PC-3 (cell line): Measurements from ENCODE around the gene CPN2. TPM values are rescaled to one million over a fixed set of nuclear protein-coding genes. Genes with fewer than 3 reads are reported as not detected.

Experiments used
- ATAC-seq: fragments of 200-7000 bp; cut with Tn5 transposase; 2 replicates; pipeline ENCODE4 v1.9.1; 2020; ENCODE audit warnings: mild to moderate bottlenecking, moderate library complexity
- BruUV-seq: library from RNA; stranded (reverse); fragments of 400-500 nt; replicated peaks from 2 replicates; lab custom pipeline; 2021; lab: Mats Ljungman, UMichigan
- CTCF ChIA-PET: fragments of 300-600 bp; sonication (Branson Sonifier 250); formaldehyde crosslinking; loops from one replicate; lab custom pipeline; 2022; ENCODE audit warnings: antibody characterized with exemption; lab: Charles Lee
- POLR2A ChIA-PET: fragments of 300-600 bp; sonication (Branson Sonifier 250); formaldehyde crosslinking; loops from one replicate; lab custom pipeline; 2022; ENCODE audit warnings: antibody characterized with exemption; ENCODE audit not compliant: unreplicated experiment; lab: Charles Lee
- DNase-seq: peaks from one replicate; pipeline ENCODE4 v3.0.0-alpha.2; 2015
- H2AFZ ChIP-seq: fragments of 300-600 bp; sonication (generic); 2 replicates; pipeline ENCODE4 v1.6.0; 2016; ENCODE audit warnings: antibody characterized with exemption, low read length
- H3F3A ChIP-seq: fragments of 300-600 bp; sonication (generic); one replicate; pipeline ENCODE4 v1.6.0; 2017; ENCODE audit warnings: antibody characterized with exemption, low read length, control low read depth, mild to moderate bottlenecking; ENCODE audit not compliant: unreplicated experiment
- H3K27ac ChIP-seq: fragments of 300-600 bp; sonication (generic); 2 replicates; pipeline ENCODE4 v1.5.1; 2016; ENCODE audit warnings: mild to moderate bottlenecking, low read length
- H3K27me3 ChIP-seq: fragments of 300-600 bp; sonication (generic); 2 replicates; pipeline ENCODE4 v1.6.1; 2016; ENCODE audit warnings: low read length, mixed read lengths
- H3K36me3 ChIP-seq: fragments of 300-600 bp; sonication (generic); 2 replicates; pipeline ENCODE4 v1.6.1; 2016; ENCODE audit warnings: low read depth, mixed run types, low read length, mixed read lengths
- H3K4me1 ChIP-seq: fragments of 300-600 bp; sonication (generic); 2 replicates; pipeline ENCODE4 v1.5.1; 2016; ENCODE audit warnings: low read length; ENCODE audit not compliant: insufficient read depth
- H3K4me2 ChIP-seq: fragments of 300-600 bp; sonication (generic); 2 replicates; pipeline ENCODE4 v1.6.0; 2016; ENCODE audit warnings: low read length
- H3K4me3 ChIP-seq: fragments of 300-600 bp; sonication (generic); 2 replicates; pipeline ENCODE4 v1.5.1; 2016; ENCODE audit warnings: mild to moderate bottlenecking, low read length, mixed read lengths
- H3K79me2 ChIP-seq: fragments of 300-600 bp; sonication (generic); 2 replicates; pipeline ENCODE4 v1.6.1; 2017; ENCODE audit warnings: low read length, mixed read lengths
- H3K9ac ChIP-seq: fragments of 300-600 bp; sonication (generic); 2 replicates; pipeline ENCODE4 v1.6.0; 2016; ENCODE audit warnings: mild to moderate bottlenecking, low read length
- H3K9me2 ChIP-seq: fragments of 300-600 bp; sonication (generic); replicated peaks from 2 replicates; pipeline ENCODE4 v1.6.1; 2016; ENCODE audit warnings: mixed run types, low read length, mixed read lengths
- H3K9me3 ChIP-seq: fragments of 300-600 bp; sonication (generic); 2 replicates; pipeline ENCODE4 v1.6.1; 2016; ENCODE audit warnings: low read length, mixed read lengths
- H4K20me1 ChIP-seq: fragments of 300-600 bp; sonication (generic); 2 replicates; pipeline ENCODE4 v1.6.1; 2016; ENCODE audit warnings: low read length, mixed read lengths
- CTCF ChIP-seq: fragments of 300-600 bp; sonication (generic); conservative IDR thresholded peaks from 2 replicates; pipeline ENCODE4 v1.5.1; 2017; ENCODE audit warnings: antibody characterized with exemption, low read depth, mild to moderate bottlenecking, low read length
- EZH2 ChIP-seq: fragments of 300-600 bp; sonication (generic); IDR thresholded peaks from one replicate; pipeline ENCODE4 v1.6.1; 2017; ENCODE audit warnings: antibody characterized with exemption, mild to moderate bottlenecking, low read length; ENCODE audit not compliant: unreplicated experiment
- EZH2phosphoT487 ChIP-seq: fragments of 300-600 bp; sonication (generic); IDR thresholded peaks from 2 replicates; pipeline ENCODE4 v1.6.1; 2018; ENCODE audit warnings: mild to moderate bottlenecking, antibody characterized with exemption, low read length, borderline replicate concordance
- intact Hi-C: fragments of 100-400 bp; cut with micrococcal nuclease; formaldehyde crosslinking; loops from 2 replicates; pipeline ENCODE4 v1.9.0; 2023
- total RNA-seq: library from RNA; depleted of rRNA; stranded (reverse); fragments of >200 nt; gene quantifications from 2 replicates; pipeline ENCODE4 v1.2.3, GENCODE V29; 2014

The CPN2 gene
- total RNA-seq, 1 experiment from 2014 or later, result 0.07 TPM

- Histone ChIP-seq H3K9me2 (no peaks in the 10 kb centered on the region), H3K27ac (no peak overlapping the region), H2AFZ (no peak overlapping the region), H3K9ac (no peak overlapping the region), H3K79me2 (no peaks in the 10 kb centered on the region), H3K4me3 (no peak overlapping the region), H3K4me1 (peaks cover 2% of the 10 kb centered on the region), H4K20me1 (no peaks in the 10 kb centered on the region), H3K27me3 (no peaks in the 10 kb centered on the region), H3F3A (no peaks in the 10 kb centered on the region), H3K9me3 (no peaks in the 10 kb centered on the region), H3K36me3 (no peaks in the 10 kb centered on the region), H3K4me2 (no peak overlapping the region)
- no peak for TF ChIP-seq EZH2
- TF ChIP-seq EZH2phosphoT487, result no peak
- TF ChIP-seq CTCF, result no peak
- intact Hi-C loops, result no loop called here
- CTCF ChIA-PET, result no interaction called here
- POLR2A ChIA-PET, result interaction anchor here (0.5 kb wide), 1 partner anchor 127 kb away, joined by 3 read pairs; no protein-coding TSS in a partner anchor
- BruUV-seq, result no TSS peak
- DNase-seq (no peak), ATAC-seq (no peak)
Measured at GRCh38 chr3:194301730-194302129, 49.4 kb downstream of the CPN2 start.

- Histone ChIP-seq H3K9me2 (no peaks in the 10 kb centered on the region), H3K27ac (no peak overlapping the region), H3K9me3 (no peaks in the 10 kb centered on the region), H3K4me3 (no peak overlapping the region), H2AFZ (no peak overlapping the region), H4K20me1 (no peaks in the 10 kb centered on the region), H3K79me2 (no peaks in the 10 kb centered on the region), H3F3A (no peaks in the 10 kb centered on the region), H3K4me2 (no peak overlapping the region), H3K9ac (no peak overlapping the region), H3K27me3 (no peaks in the 10 kb centered on the region), H3K36me3 (no peaks in the 10 kb centered on the region), H3K4me1 (peaks cover 10% of the 10 kb centered on the region)
- ChIA-PET POLR2A (no interaction called here), CTCF (no interaction called here)
- BruUV-seq, result no TSS peak
- no peak for TF ChIP-seq EZH2phosphoT487
- no peak for TF ChIP-seq CTCF
- no peak for TF ChIP-seq EZH2
- ATAC-seq (no peak), DNase-seq (no peak)
- intact Hi-C loops, result no loop called here
Measured at GRCh38 chr3:194300936-194301335, 50.2 kb downstream of the CPN2 start.

- ATAC-seq (no peak), DNase-seq (no peak)
- Histone ChIP-seq H3K9me3 (no peaks in the 10 kb centered on the region), H3K27me3 (no peaks in the 10 kb centered on the region), H3K4me3 (no peak overlapping the region), H3K4me1 (peaks cover 11% of the 10 kb centered on the region), H3K4me2 (no peak overlapping the region), H3K9ac (no peak overlapping the region), H3F3A (no peaks in the 10 kb centered on the region), H3K79me2 (no peaks in the 10 kb centered on the region), H3K36me3 (no peaks in the 10 kb centered on the region), H3K27ac (no peak overlapping the region), H4K20me1 (no peaks in the 10 kb centered on the region), H2AFZ (no peak overlapping the region), H3K9me2 (no peaks in the 10 kb centered on the region)
- TF ChIP-seq EZH2phosphoT487, result no peak
- intact Hi-C loops, result no loop called here
- ChIA-PET POLR2A (no interaction called here), CTCF (no interaction called here)
- BruUV-seq, result no TSS peak
Measured at GRCh38 chr3:194300382-194300758, 50.8 kb downstream of the CPN2 start.
